DND-41 (cell line): ENCODE results near the gene LYRM9.

Source experiments
- ATAC-seq: fragments of 200-7000 bp; cut with Tn5 transposase; 3 replicates; pipeline ENCODE4 v1.9.1; 2021; ENCODE audit warnings: low read depth; ENCODE audit not compliant: insufficient read depth
- DNase-seq: peaks from one replicate; pipeline ENCODE4 v3.0.0-alpha.2; 2020
- H2AFZ ChIP-seq: 2 replicates; pipeline ENCODE4 v1.6.0; 2012; ENCODE audit warnings: low read depth, low read length
- H3K27ac ChIP-seq: 2 replicates; pipeline ENCODE4 v1.5.1; 2012; ENCODE audit warnings: low read length, inconsistent platforms
- H3K27me3 ChIP-seq: fragments of 200-600 bp; sonication (generic); 2 replicates; pipeline ENCODE4 v1.6.0; 2012; ENCODE audit warnings: low read length, mild to moderate bottlenecking, inconsistent platforms; ENCODE audit not compliant: insufficient read depth, poor library complexity
- H3K36me3 ChIP-seq: 2 replicates; pipeline ENCODE4 v1.5.1; 2012; ENCODE audit warnings: low read length, inconsistent platforms; ENCODE audit not compliant: insufficient read depth
- H3K4me1 ChIP-seq: 2 replicates; pipeline ENCODE4 v1.5.1; 2012; ENCODE audit warnings: mild to moderate bottlenecking, low read length; ENCODE audit not compliant: insufficient read depth
- H3K4me2 ChIP-seq: 2 replicates; pipeline ENCODE4 v1.6.0; 2012; ENCODE audit warnings: mild to moderate bottlenecking, moderate library complexity, low read length, inconsistent platforms; ENCODE audit not compliant: insufficient read depth
- H3K4me3 ChIP-seq, 2 experiments: fragments of 200-600 bp in 1 of 2; shearing (Covaris generic) in 1 of 2; 2 replicates each; pipeline ENCODE4 v1.5.1; 2012 to 2016; ENCODE audit warnings: inconsistent platforms in 2 of 2, low read length in 2 of 2, mild to moderate bottlenecking in 2 of 2, low read depth in 1 of 2, moderate library complexity in 1 of 2
- H3K79me2 ChIP-seq: 2 replicates; pipeline ENCODE4 v1.6.0; 2012; ENCODE audit warnings: low read length, inconsistent platforms; ENCODE audit not compliant: insufficient read depth
- H3K9ac ChIP-seq: 2 replicates; pipeline ENCODE4 v1.6.0; 2012; ENCODE audit warnings: low read depth, mild to moderate bottlenecking, inconsistent platforms, low read length, moderate library complexity
- H3K9me3 ChIP-seq: 2 replicates; pipeline ENCODE4 v1.5.1; 2012; ENCODE audit warnings: low read length, moderate library complexity, mild to moderate bottlenecking, inconsistent platforms; ENCODE audit not compliant: insufficient read depth, severe bottlenecking
- H4K20me1 ChIP-seq: 2 replicates; pipeline ENCODE4 v1.6.0; 2012; ENCODE audit warnings: low read length; ENCODE audit not compliant: insufficient read depth
- EZH2 ChIP-seq: IDR thresholded peaks from 3 replicates; pipeline ENCODE4 v1.6.1; 2012; ENCODE audit warnings: borderline replicate concordance, low read depth, mild to moderate bottlenecking, moderate library complexity, low read length, inconsistent platforms; ENCODE audit not compliant: severe bottlenecking
- TF ChIP-seq, protein P1 (sequence below): IDR thresholded peaks from 2 replicates; pipeline ENCODE4 v1.5.1; 2012; ENCODE audit warnings: borderline replicate concordance, low read length, moderate library complexity, mild to moderate bottlenecking; ENCODE audit not compliant: poor library complexity, severe bottlenecking; ENCODE audit errors: extremely low read depth

Gene LYRM9

DNA sequence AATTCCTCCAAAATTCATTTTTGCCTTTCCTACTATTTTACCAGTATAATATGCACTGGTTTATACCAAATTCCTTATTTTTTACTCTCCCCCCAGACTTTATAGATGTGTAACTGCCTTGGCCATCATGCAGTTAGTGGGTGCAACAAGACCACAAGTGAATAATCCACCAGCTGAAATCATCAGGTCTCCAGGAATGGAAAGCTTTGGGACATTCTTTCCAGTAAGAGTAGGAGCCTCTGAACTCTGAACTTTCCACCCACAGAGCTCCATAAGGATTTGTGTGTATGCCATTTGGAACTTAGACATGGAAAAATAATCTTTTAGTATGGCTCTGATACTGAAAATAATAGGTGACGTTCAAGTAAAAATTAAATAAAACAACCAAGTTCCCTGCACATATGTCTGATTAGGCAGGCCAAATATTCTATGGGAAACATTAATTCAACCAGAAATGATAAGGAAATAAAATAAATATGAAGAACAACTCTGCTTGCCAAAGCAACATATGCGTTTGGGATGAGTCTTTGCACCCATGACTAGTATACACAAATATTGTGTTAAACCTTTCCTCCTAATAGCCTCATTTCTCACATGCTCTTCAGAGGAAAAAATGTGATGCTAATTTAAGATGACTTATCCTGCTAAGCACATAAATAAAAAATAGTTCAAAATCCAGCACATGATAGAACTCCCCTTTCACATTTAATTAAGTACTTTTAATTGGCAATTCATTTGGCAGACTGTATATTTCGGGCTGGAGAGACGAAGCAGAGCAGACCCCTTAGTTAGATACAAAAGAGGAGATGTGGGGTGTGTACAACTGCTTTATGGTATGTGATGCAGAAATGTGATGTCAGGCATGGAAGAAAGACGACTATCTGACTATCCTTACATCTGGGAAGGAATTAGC is 11.6 kb upstream of the LYRM9 start:
- Histone ChIP-seq H3K36me3 (no peaks in the 10 kb centered on the region), H3K4me2 (no peak overlapping the region), H3K9me3 (no peaks in the 10 kb centered on the region), H2AFZ (no peak overlapping the region), H3K9ac (no peak overlapping the region), H3K27me3 (no peaks in the 10 kb centered on the region), H4K20me1 (no peaks in the 10 kb centered on the region), H3K4me1 (no peaks in the 10 kb centered on the region), H3K79me2 (no peaks in the 10 kb centered on the region), H3K27ac (no peak overlapping the region), H3K4me3 (no peak overlapping the region)
- DNase-seq (no peak), ATAC-seq (no peak)
- no peak for TF ChIP-seq EZH2
- TF ChIP-seq, protein P1, sequence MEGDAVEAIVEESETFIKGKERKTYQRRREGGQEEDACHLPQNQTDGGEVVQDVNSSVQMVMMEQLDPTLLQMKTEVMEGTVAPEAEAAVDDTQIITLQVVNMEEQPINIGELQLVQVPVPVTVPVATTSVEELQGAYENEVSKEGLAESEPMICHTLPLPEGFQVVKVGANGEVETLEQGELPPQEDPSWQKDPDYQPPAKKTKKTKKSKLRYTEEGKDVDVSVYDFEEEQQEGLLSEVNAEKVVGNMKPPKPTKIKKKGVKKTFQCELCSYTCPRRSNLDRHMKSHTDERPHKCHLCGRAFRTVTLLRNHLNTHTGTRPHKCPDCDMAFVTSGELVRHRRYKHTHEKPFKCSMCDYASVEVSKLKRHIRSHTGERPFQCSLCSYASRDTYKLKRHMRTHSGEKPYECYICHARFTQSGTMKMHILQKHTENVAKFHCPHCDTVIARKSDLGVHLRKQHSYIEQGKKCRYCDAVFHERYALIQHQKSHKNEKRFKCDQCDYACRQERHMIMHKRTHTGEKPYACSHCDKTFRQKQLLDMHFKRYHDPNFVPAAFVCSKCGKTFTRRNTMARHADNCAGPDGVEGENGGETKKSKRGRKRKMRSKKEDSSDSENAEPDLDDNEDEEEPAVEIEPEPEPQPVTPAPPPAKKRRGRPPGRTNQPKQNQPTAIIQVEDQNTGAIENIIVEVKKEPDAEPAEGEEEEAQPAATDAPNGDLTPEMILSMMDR: no peak

DNA sequence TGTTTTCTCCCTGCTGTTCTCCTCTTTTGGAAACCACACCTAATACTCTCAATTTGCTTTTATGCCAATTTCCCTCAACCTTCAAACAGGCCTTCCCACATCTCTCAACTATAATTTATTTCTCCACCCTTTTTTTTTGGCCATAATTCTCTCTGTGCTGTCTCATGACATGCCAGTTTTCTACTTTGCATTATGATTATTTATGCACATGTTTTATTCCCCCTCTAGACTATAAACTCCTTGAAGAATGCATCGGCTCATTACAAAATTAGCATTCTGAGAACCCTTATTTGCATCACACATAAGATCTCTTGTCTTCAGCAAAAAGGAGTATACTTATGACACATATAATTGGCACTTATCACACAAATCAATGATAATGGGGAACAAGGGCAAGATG is 10.9 kb upstream of the LYRM9 start:
- Histone ChIP-seq H3K4me2 (no peak overlapping the region), H3K9me3 (no peaks in the 10 kb centered on the region), H3K4me3 (no peak overlapping the region), H3K36me3 (no peaks in the 10 kb centered on the region), H3K27ac (no peak overlapping the region), H3K9ac (no peak overlapping the region), H4K20me1 (no peaks in the 10 kb centered on the region), H3K4me1 (no peaks in the 10 kb centered on the region), H3K79me2 (no peaks in the 10 kb centered on the region), H3K27me3 (no peaks in the 10 kb centered on the region), H2AFZ (no peak overlapping the region)
- TF ChIP-seq, protein P1: no peak
- TF ChIP-seq EZH2: no peak
- ATAC-seq (no peak), DNase-seq (no peak)

DNA sequence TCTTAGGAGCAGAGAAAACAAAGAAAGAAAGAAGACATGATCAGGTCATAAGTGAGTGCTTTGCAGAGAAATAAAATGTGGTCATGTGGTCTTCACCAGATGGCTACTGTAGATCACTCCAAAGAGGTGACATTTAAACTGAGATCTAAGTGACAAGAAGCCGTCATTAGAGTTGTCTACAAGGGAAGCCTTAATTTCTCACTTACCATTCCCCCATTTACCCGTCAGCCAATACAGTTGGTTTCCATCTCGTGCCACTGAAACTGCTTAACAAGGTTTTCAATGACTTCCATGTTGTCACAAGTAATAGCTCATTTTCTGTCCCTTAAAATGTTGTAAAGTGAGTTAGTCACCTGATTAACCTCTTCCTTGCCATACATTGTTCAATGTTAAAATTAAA is 6.4 kb upstream of the LYRM9 start:
- Histone ChIP-seq H3K27ac (no peak overlapping the region), H3K27me3 (peaks cover under 1% of the 10 kb centered on the region), H2AFZ (no peak overlapping the region), H3K4me3 (no peak overlapping the region), H3K36me3 (no peaks in the 10 kb centered on the region), H3K4me2 (no peak overlapping the region), H3K4me1 (no peaks in the 10 kb centered on the region), H4K20me1 (no peaks in the 10 kb centered on the region), H3K79me2 (no peaks in the 10 kb centered on the region), H3K9me3 (no peaks in the 10 kb centered on the region), H3K9ac (no peak overlapping the region)
- no peak for DNase-seq
- TF ChIP-seq EZH2: no peak
- TF ChIP-seq, protein P1: no peak
- ATAC-seq: no peak
